ENCODE data around the gene SLC2A13.

The SLC2A13 gene

DNA sequence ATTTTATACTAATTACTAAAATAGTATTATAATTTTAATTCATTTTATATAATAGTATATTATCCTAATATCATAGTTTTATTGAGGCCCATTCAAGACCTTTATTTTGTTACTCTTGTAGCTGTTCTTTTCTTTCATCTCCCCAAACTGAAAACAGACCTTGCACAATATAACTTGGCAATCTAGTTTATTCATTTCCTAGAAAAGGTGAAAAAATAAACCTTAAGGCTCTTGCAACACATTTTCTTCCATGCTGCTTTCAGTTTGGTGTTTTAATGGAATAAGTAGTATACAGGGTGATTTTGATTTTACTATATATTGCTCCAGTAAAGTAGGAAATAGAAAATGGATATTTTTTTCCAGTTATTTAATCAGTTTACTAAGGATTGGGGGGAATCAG lies 174.0 kb downstream of the SLC2A13 start:
- no peak overlapping the region for H3K4me3 ChIP-seq (ENCODE audit: insufficient read depth in 1 of 2, low read depth in 1 of 2, low read length in 2 of 2)
- H4K8ac ChIP-seq (ENCODE audit: low read length): no peak overlapping the region
- H3K18ac ChIP-seq (ENCODE audit: low read depth in 1 of 2, low read length in 2 of 2): no peak overlapping the region
- H3K4me2 ChIP-seq (ENCODE audit: low read length, poor library complexity, severe bottlenecking): no peak overlapping the region
- H3K27ac ChIP-seq (ENCODE audit: low read length, poor library complexity, severe bottlenecking): no peak overlapping the region
- H2BK15ac ChIP-seq (ENCODE audit: low read depth, poor library complexity, severe bottlenecking): no peak overlapping the region
- no peak overlapping the region for H2BK12ac ChIP-seq (ENCODE audit: low read length in 2 of 2)
- H3K9me3 ChIP-seq (ENCODE audit: control insufficient read depth, low read length): no peaks in the 10 kb centered on the region
- no peaks in the 10 kb centered on the region for H3K4me1 ChIP-seq (ENCODE audit: control insufficient read depth, insufficient read depth, low read depth, low read length)
- H2AFZ ChIP-seq (ENCODE audit: low read depth, low read length): no peak overlapping the region
- H4K91ac ChIP-seq (ENCODE audit: low read length): no peak overlapping the region
- H3K4ac ChIP-seq (ENCODE audit: low read depth in 1 of 2, low read length in 2 of 2): no peak overlapping the region
- H3K79me1 ChIP-seq (replicated peaks; ENCODE audit: low read length, poor library complexity, severe bottlenecking): no peaks in the 10 kb centered on the region
- no peak overlapping the region for H3K14ac ChIP-seq (ENCODE audit: low read length in 2 of 2)
- no peaks in the 10 kb centered on the region for H3K36me3 ChIP-seq (ENCODE audit: control insufficient read depth in 1 of 2, insufficient read depth in 2 of 2, low read depth in 1 of 2, low read length in 2 of 2)
- no peak for DNase-seq
- no peaks in the 10 kb centered on the region for H3K27me3 ChIP-seq (ENCODE audit: control insufficient read depth in 1 of 2, insufficient read depth in 1 of 2, low read length in 2 of 2)
- no peak overlapping the region for H2BK120ac ChIP-seq (ENCODE audit: low read depth, low read length)
- no peak overlapping the region for H2BK5ac ChIP-seq (ENCODE audit: low read depth, low read length, poor library complexity, severe bottlenecking)
- H3K23ac ChIP-seq (ENCODE audit: low read length in 2 of 2): no peak overlapping the region
- no peak overlapping the region for H2AK5ac ChIP-seq (ENCODE audit: low read length, severe bottlenecking)
- H3K9ac ChIP-seq (ENCODE audit: low read length): no peak overlapping the region

DNA sequence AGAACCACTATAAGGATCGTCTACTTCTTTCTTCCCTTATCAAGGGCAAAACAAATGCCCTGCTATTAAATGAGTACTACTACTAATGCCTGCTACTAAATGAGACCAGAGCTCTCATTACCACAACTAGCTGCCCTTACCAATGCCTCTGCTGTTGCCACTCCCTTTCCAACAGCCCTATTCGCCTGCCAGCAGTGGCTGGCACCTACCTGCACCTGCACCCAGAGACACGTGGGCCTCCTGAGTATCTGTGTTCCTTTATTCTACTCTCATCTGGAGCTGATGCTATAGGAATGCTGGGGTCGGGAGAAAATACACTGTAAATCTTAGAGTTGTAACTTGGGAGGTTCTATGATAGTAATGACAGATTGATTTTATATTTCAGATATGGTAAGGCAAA lies 174.7 kb downstream of the SLC2A13 start:
- no peak for DNase-seq
- H2AK5ac ChIP-seq (ENCODE audit: low read length, severe bottlenecking): no peak overlapping the region
- no peak overlapping the region for H4K91ac ChIP-seq (ENCODE audit: low read length)
- no peaks in the 10 kb centered on the region for H3K4me1 ChIP-seq (ENCODE audit: control insufficient read depth, insufficient read depth, low read depth, low read length)
- no peak overlapping the region for H3K9ac ChIP-seq (ENCODE audit: low read length)
- H2BK5ac ChIP-seq (ENCODE audit: low read depth, low read length, poor library complexity, severe bottlenecking): no peak overlapping the region
- no peaks in the 10 kb centered on the region for H3K79me1 ChIP-seq (replicated peaks; ENCODE audit: low read length, poor library complexity, severe bottlenecking)
- no peak overlapping the region for H3K4ac ChIP-seq (ENCODE audit: low read depth in 1 of 2, low read length in 2 of 2)
- H3K4me2 ChIP-seq (ENCODE audit: low read length, poor library complexity, severe bottlenecking): no peak overlapping the region
- no peak overlapping the region for H2BK12ac ChIP-seq (ENCODE audit: low read length in 2 of 2)
- H4K8ac ChIP-seq (ENCODE audit: low read length): no peak overlapping the region
- H3K23ac ChIP-seq (ENCODE audit: low read length in 2 of 2): no peak overlapping the region
- no peaks in the 10 kb centered on the region for H3K27me3 ChIP-seq (ENCODE audit: control insufficient read depth in 1 of 2, insufficient read depth in 1 of 2, low read length in 2 of 2)
- H3K14ac ChIP-seq (ENCODE audit: low read length in 2 of 2): no peak overlapping the region
- no peak overlapping the region for H3K4me3 ChIP-seq (ENCODE audit: insufficient read depth in 1 of 2, low read depth in 1 of 2, low read length in 2 of 2)
- H3K18ac ChIP-seq (ENCODE audit: low read depth in 1 of 2, low read length in 2 of 2): no peak overlapping the region
- 92% methylated on average over 4 of the region's 4 CpGs for WGBS
- H3K9me3 ChIP-seq (ENCODE audit: control insufficient read depth, low read length): no peaks in the 10 kb centered on the region
- no peak overlapping the region for H2AFZ ChIP-seq (ENCODE audit: low read depth, low read length)
- H3K27ac ChIP-seq (ENCODE audit: low read length, poor library complexity, severe bottlenecking): no peak overlapping the region
- H3K36me3 ChIP-seq (ENCODE audit: control insufficient read depth in 1 of 2, insufficient read depth in 2 of 2, low read depth in 1 of 2, low read length in 2 of 2): no peaks in the 10 kb centered on the region
- H2BK120ac ChIP-seq (ENCODE audit: low read depth, low read length): no peak overlapping the region
- H2BK15ac ChIP-seq (ENCODE audit: low read depth, poor library complexity, severe bottlenecking): no peak overlapping the region

DNA sequence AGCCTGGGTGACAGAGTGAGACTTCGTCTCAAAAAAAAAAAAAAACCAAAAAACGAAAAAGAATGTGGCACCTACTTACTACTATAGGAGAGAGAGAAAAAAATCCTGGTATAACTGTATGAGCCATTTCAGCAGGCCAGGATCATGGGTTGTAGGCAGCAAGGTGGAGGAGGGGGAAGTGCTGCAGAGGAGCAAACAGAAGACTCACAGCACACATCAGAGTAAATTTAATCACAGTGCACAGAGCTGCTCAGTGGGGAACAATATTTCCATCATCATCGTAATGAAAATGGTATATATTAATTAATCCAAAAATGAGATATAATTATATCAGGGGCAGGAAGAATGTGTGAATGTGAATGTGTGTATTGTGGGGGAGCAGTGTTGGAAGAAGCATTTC lies 175.8 kb downstream of the SLC2A13 start:
- Histone ChIP-seq H3K18ac (ENCODE audit: low read depth in 1 of 2, low read length in 2 of 2) (no peak overlapping the region), H2AFZ (ENCODE audit: low read depth, low read length) (no peak overlapping the region), H4K91ac (ENCODE audit: low read length) (no peak overlapping the region), H3K4ac (ENCODE audit: low read depth in 1 of 2, low read length in 2 of 2) (no peak overlapping the region), H2BK5ac (ENCODE audit: low read depth, low read length, poor library complexity, severe bottlenecking) (no peak overlapping the region), H3K27ac (ENCODE audit: low read length, poor library complexity, severe bottlenecking) (no peak overlapping the region), H3K79me1 (replicated peaks; ENCODE audit: low read length, poor library complexity, severe bottlenecking) (no peaks in the 10 kb centered on the region), H4K8ac (ENCODE audit: low read length) (no peak overlapping the region), H3K9me3 (ENCODE audit: control insufficient read depth, low read length) (no peaks in the 10 kb centered on the region), H3K27me3 (ENCODE audit: control insufficient read depth in 1 of 2, insufficient read depth in 1 of 2, low read length in 2 of 2) (no peaks in the 10 kb centered on the region), H3K4me1 (ENCODE audit: control insufficient read depth, insufficient read depth, low read depth, low read length) (no peaks in the 10 kb centered on the region), H2AK5ac (ENCODE audit: low read length, severe bottlenecking) (no peak overlapping the region), H3K23ac (ENCODE audit: low read length in 2 of 2) (no peak overlapping the region), H3K9ac (ENCODE audit: low read length) (no peak overlapping the region), H3K36me3 (ENCODE audit: control insufficient read depth in 1 of 2, insufficient read depth in 2 of 2, low read depth in 1 of 2, low read length in 2 of 2) (no peaks in the 10 kb centered on the region), H2BK12ac (ENCODE audit: low read length in 2 of 2) (no peak overlapping the region), H2BK15ac (ENCODE audit: low read depth, poor library complexity, severe bottlenecking) (no peak overlapping the region), H3K4me2 (ENCODE audit: low read length, poor library complexity, severe bottlenecking) (no peak overlapping the region), H3K4me3 (ENCODE audit: insufficient read depth in 1 of 2, low read depth in 1 of 2, low read length in 2 of 2) (no peak overlapping the region), H2BK120ac (ENCODE audit: low read depth, low read length) (no peak overlapping the region), H3K14ac (ENCODE audit: low read length in 2 of 2) (no peak overlapping the region)
- no peak for DNase-seq
- no CpG with 5 or more reads among the region's 3 CpGs for WGBS

DNA sequence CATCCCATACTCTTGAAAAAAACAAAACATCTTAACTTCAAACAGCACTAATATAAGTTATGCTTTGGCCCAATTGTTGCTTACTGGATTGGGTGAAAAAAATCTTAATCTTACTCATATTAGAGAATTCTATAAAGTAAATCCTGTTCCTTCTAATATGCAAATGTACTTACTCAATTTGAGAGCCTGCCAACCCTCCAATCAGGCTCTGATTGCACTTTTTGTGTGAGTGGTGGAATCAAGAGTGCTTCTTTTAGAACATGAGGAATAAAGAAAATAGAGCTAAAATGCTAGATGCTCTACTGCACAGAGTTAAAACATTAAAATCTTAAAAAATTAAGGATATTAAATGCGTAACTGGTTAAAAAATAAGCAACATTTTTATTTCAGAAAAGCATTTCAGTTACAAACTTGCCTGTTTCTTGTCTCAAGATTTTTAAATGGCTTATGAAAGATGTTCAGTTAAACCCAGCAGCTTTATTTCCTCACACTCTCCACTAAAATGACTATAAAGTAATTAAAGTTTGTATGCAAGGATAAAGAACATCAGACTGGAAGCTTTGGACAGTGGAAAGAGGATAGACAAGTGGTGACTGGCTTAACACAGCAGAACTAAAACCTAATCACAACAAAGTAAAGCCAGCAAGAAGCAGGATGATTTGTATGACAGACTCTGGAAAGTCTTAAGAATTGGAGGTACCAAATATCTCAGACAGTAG lies 177.5 kb downstream of the SLC2A13 start:
- no peak overlapping the region for H3K27ac ChIP-seq (ENCODE audit: low read length, poor library complexity, severe bottlenecking)
- H3K4me2 ChIP-seq (ENCODE audit: low read length, poor library complexity, severe bottlenecking): no peak overlapping the region
- no peak overlapping the region for H2AFZ ChIP-seq (ENCODE audit: low read depth, low read length)
- H3K27me3 ChIP-seq (ENCODE audit: control insufficient read depth in 1 of 2, insufficient read depth in 1 of 2, low read length in 2 of 2): no peaks in the 10 kb centered on the region
- H3K4me3 ChIP-seq (ENCODE audit: insufficient read depth in 1 of 2, low read depth in 1 of 2, low read length in 2 of 2): no peak overlapping the region
- H2AK5ac ChIP-seq (ENCODE audit: low read length, severe bottlenecking): no peak overlapping the region
- no peak overlapping the region for H2BK5ac ChIP-seq (ENCODE audit: low read depth, low read length, poor library complexity, severe bottlenecking)
- no peaks in the 10 kb centered on the region for H3K9me3 ChIP-seq (ENCODE audit: control insufficient read depth, low read length)
- no peak overlapping the region for H3K18ac ChIP-seq (ENCODE audit: low read depth in 1 of 2, low read length in 2 of 2)
- no peak overlapping the region for H2BK15ac ChIP-seq (ENCODE audit: low read depth, poor library complexity, severe bottlenecking)
- no peak overlapping the region for H3K23ac ChIP-seq (ENCODE audit: low read length in 2 of 2)
- H3K36me3 ChIP-seq (ENCODE audit: control insufficient read depth in 1 of 2, insufficient read depth in 2 of 2, low read depth in 1 of 2, low read length in 2 of 2): no peaks in the 10 kb centered on the region
- no peak overlapping the region for H3K9ac ChIP-seq (ENCODE audit: low read length)
- H4K8ac ChIP-seq (ENCODE audit: low read length): no peak overlapping the region
- H4K91ac ChIP-seq (ENCODE audit: low read length): no peak overlapping the region
- no peaks in the 10 kb centered on the region for H3K79me1 ChIP-seq (replicated peaks; ENCODE audit: low read length, poor library complexity, severe bottlenecking)
- H3K14ac ChIP-seq (ENCODE audit: low read length in 2 of 2): no peak overlapping the region
- DNase-seq: no peak
- no CpG with 5 or more reads among the region's 1 CpG for WGBS
- H3K4ac ChIP-seq (ENCODE audit: low read depth in 1 of 2, low read length in 2 of 2): no peak overlapping the region
- H3K4me1 ChIP-seq (ENCODE audit: control insufficient read depth, insufficient read depth, low read depth, low read length): no peaks in the 10 kb centered on the region
- no peak overlapping the region for H2BK120ac ChIP-seq (ENCODE audit: low read depth, low read length)
- no peak overlapping the region for H2BK12ac ChIP-seq (ENCODE audit: low read length in 2 of 2)

Data from mesenchymal stem cell (in vitro differentiated cells and primary cell).